Fibroblast of lung (primary cell): ENCODE results near the gene CACTIN. TPM values are rescaled to one million over a fixed set of nuclear protein-coding genes. Genes with fewer than 3 reads are reported as not detected.

Experiments
- DNase-seq, 2 donors: peaks; one replicate each; pipeline versions ENCODE4 v3.0.0 to v3.0.0-alpha.2; 2010; ENCODE audit warnings: low read depth in 2 of 2
- H2AFZ ChIP-seq: 2 replicates; pipeline ENCODE4 v1.5.1; 2012; ENCODE audit warnings: low read length, control low read depth, inconsistent platforms
- H3K27ac ChIP-seq: 2 replicates; pipeline ENCODE4 v1.5.1; 2011; ENCODE audit warnings: low read length, control low read depth; ENCODE audit not compliant: insufficient read depth
- H3K27me3 ChIP-seq: 2 replicates; pipeline ENCODE4 v1.5.1; 2011; ENCODE audit warnings: mild to moderate bottlenecking, low read length; ENCODE audit not compliant: control insufficient read depth, insufficient read depth
- H3K36me3 ChIP-seq: 2 replicates; pipeline ENCODE4 v1.5.1; 2011; ENCODE audit warnings: low read length; ENCODE audit not compliant: control insufficient read depth, insufficient read depth
- H3K4me1 ChIP-seq: 2 replicates; pipeline ENCODE4 v1.5.1; 2011; ENCODE audit warnings: low read length; ENCODE audit not compliant: control insufficient read depth, insufficient read depth; ENCODE audit errors: extremely low read depth
- H3K4me2 ChIP-seq: 2 replicates; pipeline ENCODE4 v1.5.1; 2011; ENCODE audit warnings: low read length, control low read depth; ENCODE audit not compliant: insufficient read depth; ENCODE audit errors: extremely low read depth
- H3K4me3 ChIP-seq, 4 experiments: fragments of 200-600 bp in 1 of 4; sonication (generic) in 1 of 4; replicated peaks in 1 of 4; 2 replicates each; pipeline ENCODE4 v1.5.1; 2011 to 2016; ENCODE audit warnings: low read length in 4 of 4, low read depth in 3 of 4, mild to moderate bottlenecking in 3 of 4, control low read depth in 2 of 4, inconsistent platforms in 1 of 4, mixed read lengths in 1 of 4; ENCODE audit not compliant: insufficient read depth in 1 of 4; ENCODE audit errors: control extremely low read depth in 1 of 4
- H3K79me2 ChIP-seq: 2 replicates; pipeline ENCODE4 v1.5.1; 2012; ENCODE audit warnings: mild to moderate bottlenecking, low read length, inconsistent platforms; ENCODE audit not compliant: control insufficient read depth, insufficient read depth
- H3K9ac ChIP-seq: 2 replicates; pipeline ENCODE4 v1.5.1; 2011; ENCODE audit warnings: mild to moderate bottlenecking, low read length, control low read depth; ENCODE audit not compliant: insufficient read depth
- H3K9me3 ChIP-seq: 2 replicates; pipeline ENCODE4 v1.5.1; 2012; ENCODE audit warnings: low read depth, low read length; ENCODE audit not compliant: control insufficient read depth, insufficient read depth
- H4K20me1 ChIP-seq: 2 replicates; pipeline ENCODE4 v1.5.1; 2011; ENCODE audit warnings: low read length; ENCODE audit not compliant: control insufficient read depth, insufficient read depth; ENCODE audit errors: extremely low read depth
- EZH2 ChIP-seq: IDR thresholded peaks from 2 replicates; pipeline ENCODE4 v1.5.1; 2012; ENCODE audit warnings: low read length, control low read depth, mild to moderate bottlenecking; ENCODE audit errors: missing control alignments
- polyA plus RNA-seq, 2 donors: library from polyadenylated mRNA; depleted of rRNA in 1 of 2; stranded (reverse) in 1 of 2; unstranded in 1 of 2; fragments of >200 nt; gene quantifications; 2 replicates each; pipeline ENCODE4 v1.2.1, GENCODE V29; 2011 to 2012; ENCODE audit warnings: missing spikeins in 1 of 2
- total RNA-seq: library from RNA; depleted of rRNA; stranded (reverse); fragments of >200 nt; gene quantifications from 2 replicates; pipeline ENCODE4 v1.2.1, GENCODE V29; 2014
- TF ChIP-seq, protein P1 (sequence below), 2 donors: IDR thresholded peaks in 1 of 2; conservative IDR thresholded peaks in 1 of 2; 1 replicate in 1 of 2; 2 replicates in 1 of 2; pipeline ENCODE4 v1.5.1; 2011 to 2012; ENCODE audit warnings: low read length in 2 of 2, control low read depth in 1 of 2, inconsistent platforms in 1 of 2, low read depth in 1 of 2, mild to moderate bottlenecking in 1 of 2

CACTIN gene
- total and polyA plus RNA-seq, 2 donors (not counting 1 experiment from before 2014, with no cell fraction given) = 6.7 to 19.7 TPM

DNA sequence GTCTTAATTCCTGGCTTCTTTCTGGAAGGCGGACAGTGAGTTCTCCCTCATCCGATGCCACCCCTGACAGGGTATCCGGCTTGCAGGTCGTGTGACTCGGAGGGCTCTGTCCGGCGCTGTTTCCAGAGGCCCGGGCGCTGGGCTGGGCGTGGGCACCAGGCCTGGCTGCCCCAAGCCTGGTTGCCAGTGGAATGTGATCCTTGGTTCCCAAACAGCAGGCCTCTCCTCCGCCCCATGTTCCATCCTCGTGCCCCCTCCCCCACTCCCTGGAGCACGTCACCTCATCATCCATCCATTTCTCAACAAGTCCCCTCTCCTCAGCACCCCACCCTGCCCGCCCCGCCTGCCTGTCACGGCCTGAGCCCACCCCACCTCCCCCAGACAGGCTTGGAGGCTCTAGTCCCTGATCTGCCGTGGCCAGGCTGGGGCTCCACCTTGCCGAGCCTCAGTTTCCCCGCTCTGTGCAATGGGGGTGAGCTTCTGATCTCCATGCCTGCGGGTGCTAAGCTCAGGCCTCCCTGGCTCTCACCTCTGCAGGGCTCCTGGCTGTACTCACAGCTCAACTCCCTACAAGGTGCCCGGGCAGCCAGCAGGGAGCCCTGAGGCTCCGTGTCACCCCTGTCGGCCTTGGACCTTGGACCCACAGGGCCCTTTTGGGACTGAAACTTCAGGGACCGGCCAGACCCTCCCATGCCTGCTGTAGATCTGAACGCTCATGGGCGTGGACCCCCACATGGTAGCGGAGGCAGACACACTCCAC lies 22.2 kb downstream of the CACTIN start:
- Histone ChIP-seq H3K4me3 (no peak overlapping the region), H3K79me2 (no peaks in the 10 kb centered on the region), H2AFZ (no peak overlapping the region), H3K4me1 (peaks cover 9% of the 10 kb centered on the region), H3K9me3 (no peaks in the 10 kb centered on the region), H3K36me3 (peaks cover 2% of the 10 kb centered on the region), H3K9ac (no peak overlapping the region), H3K27me3 (no peaks in the 10 kb centered on the region), H3K27ac (no peak overlapping the region), H4K20me1 (no peaks in the 10 kb centered on the region), H3K4me2 (no peak overlapping the region)
- no peak for DNase-seq
- TF ChIP-seq, protein P1, sequence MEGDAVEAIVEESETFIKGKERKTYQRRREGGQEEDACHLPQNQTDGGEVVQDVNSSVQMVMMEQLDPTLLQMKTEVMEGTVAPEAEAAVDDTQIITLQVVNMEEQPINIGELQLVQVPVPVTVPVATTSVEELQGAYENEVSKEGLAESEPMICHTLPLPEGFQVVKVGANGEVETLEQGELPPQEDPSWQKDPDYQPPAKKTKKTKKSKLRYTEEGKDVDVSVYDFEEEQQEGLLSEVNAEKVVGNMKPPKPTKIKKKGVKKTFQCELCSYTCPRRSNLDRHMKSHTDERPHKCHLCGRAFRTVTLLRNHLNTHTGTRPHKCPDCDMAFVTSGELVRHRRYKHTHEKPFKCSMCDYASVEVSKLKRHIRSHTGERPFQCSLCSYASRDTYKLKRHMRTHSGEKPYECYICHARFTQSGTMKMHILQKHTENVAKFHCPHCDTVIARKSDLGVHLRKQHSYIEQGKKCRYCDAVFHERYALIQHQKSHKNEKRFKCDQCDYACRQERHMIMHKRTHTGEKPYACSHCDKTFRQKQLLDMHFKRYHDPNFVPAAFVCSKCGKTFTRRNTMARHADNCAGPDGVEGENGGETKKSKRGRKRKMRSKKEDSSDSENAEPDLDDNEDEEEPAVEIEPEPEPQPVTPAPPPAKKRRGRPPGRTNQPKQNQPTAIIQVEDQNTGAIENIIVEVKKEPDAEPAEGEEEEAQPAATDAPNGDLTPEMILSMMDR (conservative IDR thresholded peaks at IDR 0.05 in 1 of 2, IDR thresholded peaks at IDR 0.05 in 1 of 2; ENCODE audit: low read depth in 1 of 2, low read length in 2 of 2) = no peak
- no peak for TF ChIP-seq EZH2

DNA sequence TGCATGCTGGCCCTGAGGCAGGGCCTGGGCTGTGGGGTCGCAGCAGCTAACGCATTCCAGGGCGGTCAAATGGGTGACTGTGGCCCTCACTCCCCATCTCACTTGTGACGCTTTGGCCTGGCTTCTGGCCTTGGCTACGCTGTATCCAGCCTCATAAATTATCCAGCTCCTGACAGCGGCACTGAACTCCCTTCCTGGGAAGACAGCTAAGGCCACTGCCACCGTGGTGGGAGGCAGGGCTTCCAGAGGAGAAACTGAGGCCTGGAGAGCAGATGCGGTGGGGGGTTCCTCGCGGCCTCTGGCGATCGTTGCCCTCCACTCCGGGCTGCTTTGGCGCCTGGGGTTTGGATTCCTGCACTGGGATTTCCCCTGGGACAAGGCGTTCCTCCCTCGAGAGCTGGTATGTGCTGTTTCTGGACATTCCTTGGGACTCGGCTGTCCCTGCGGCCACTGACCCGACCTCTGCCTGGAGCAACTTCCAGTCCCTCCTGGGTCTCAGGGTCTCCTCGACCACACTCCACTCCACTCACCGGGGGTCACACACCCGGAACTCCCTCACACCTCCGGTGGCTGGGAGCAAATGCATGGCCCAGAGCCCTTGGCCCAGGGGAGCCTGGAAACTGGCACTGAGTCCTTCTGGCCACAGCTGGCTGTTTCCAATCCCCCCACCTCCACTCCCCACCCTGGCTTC lies 23.3 kb downstream of the CACTIN start:
- Histone ChIP-seq H4K20me1 (no peaks in the 10 kb centered on the region), H3K9ac (no peak overlapping the region), H3K4me2 (no peak overlapping the region), H2AFZ (no peak overlapping the region), H3K9me3 (no peaks in the 10 kb centered on the region), H3K79me2 (no peaks in the 10 kb centered on the region), H3K27me3 (no peaks in the 10 kb centered on the region), H3K4me1 (peaks cover 9% of the 10 kb centered on the region), H3K4me3 (no peak overlapping the region), H3K36me3 (peaks cover 2% of the 10 kb centered on the region), H3K27ac (no peak overlapping the region)
- TF ChIP-seq, protein P1 (conservative IDR thresholded peaks at IDR 0.05 in 1 of 2, IDR thresholded peaks at IDR 0.05 in 1 of 2; ENCODE audit: low read depth in 1 of 2, low read length in 2 of 2) = no peak
- TF ChIP-seq EZH2 = no peak
- no peak for DNase-seq

DNA sequence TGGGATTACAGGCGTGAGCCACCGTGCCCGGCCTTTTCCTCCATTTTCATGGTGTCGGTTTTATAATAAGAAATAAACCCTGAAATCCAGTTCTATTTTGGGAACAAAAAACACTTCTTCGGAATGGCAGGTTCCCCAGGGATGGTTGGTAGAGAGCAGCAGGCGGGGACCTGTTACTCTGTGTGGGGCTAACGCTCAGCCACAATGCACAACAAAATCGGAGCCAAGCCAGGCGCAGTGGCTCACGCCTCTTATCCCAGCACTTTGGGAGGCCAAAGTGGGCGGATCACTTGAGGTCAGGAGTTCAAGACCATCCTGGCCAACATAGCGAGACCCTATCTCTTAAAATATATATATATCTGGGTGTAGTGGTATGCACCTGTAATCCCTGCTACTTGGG lies 25.6 kb downstream of the CACTIN start:
- Histone ChIP-seq H3K4me2 (no peak overlapping the region), H3K79me2 (no peaks in the 10 kb centered on the region), H4K20me1 (no peaks in the 10 kb centered on the region), H3K4me3 (no peak overlapping the region), H3K27me3 (no peaks in the 10 kb centered on the region), H3K9me3 (no peaks in the 10 kb centered on the region), H3K9ac (no peak overlapping the region), H2AFZ (no peak overlapping the region), H3K27ac (no peak overlapping the region), H3K36me3 (peaks cover 2% of the 10 kb centered on the region), H3K4me1 (peaks cover 5% of the 10 kb centered on the region)
- no peak for DNase-seq
- TF ChIP-seq, protein P1 (conservative IDR thresholded peaks at IDR 0.05 in 1 of 2, IDR thresholded peaks at IDR 0.05 in 1 of 2; ENCODE audit: low read depth in 1 of 2, low read length in 2 of 2) = no peak
- TF ChIP-seq EZH2 = no peak
